ENCODE data around the gene MAPK13.

Gene MAPK13

DNA sequence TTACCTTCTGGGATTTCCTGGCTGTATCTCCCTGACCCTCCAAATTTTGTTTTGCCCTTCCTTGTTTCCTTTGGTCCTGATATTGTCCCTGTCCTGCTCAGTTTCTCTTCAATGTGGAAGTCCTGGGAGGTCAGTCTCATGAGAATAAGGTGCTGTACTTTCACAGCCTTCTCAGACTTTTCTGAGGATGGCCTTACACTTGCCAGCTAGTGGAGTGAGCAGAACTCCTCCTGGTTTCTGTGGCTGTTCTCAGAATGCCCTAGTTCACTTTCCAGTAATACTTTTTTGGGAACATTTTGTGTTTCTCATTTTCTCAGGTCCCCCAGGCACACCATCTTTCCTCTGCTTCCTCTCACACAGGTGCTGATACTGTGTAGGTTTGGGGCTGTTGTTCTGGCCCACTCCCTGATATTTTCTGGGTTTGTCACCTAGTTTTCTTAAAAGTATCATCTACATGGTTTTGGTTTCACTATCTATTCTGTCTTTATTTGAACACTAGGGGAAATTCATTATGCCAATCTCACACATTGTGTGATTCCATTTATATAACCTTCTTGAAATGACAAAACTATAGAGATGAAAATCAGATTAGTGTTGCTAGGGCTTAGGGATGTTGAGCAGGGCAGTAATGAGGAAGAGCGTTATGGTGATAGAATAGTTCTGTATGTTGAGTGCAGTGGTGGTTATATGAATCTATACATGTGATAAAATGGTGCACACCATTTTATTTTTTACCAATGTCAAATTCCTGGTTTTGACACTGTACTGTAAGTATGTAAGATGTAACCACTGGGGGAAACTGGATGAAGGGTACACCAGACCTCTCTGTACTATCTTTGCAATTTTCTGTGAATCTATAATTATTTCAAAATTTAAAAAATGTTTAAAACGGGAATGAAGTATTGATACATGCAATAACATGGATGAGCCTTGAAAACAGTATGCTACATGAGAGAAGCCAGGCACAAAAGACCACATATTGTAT, 39.0 kb downstream of the MAPK13 start:
- DNase-seq (ENCODE audit: low read depth): no peak
- no peak overlapping the region for H3K4me3 ChIP-seq (ENCODE audit: control insufficient read depth, low read depth, low read length)
- no peak for TF ChIP-seq CTCF (conservative IDR thresholded peaks at IDR 0.05; ENCODE audit: control insufficient read depth, insufficient read depth, low read depth, low read length)

GRCh38 chr6:36170704-36171103, 40.4 kb downstream of the MAPK13 start:
- H3K4me3 ChIP-seq (ENCODE audit: control insufficient read depth, low read depth, low read length): no peak overlapping the region
- DNase-seq (ENCODE audit: low read depth): no peak
- TF ChIP-seq CTCF (conservative IDR thresholded peaks at IDR 0.05; ENCODE audit: control insufficient read depth, insufficient read depth, low read depth, low read length): no peak

DNA sequence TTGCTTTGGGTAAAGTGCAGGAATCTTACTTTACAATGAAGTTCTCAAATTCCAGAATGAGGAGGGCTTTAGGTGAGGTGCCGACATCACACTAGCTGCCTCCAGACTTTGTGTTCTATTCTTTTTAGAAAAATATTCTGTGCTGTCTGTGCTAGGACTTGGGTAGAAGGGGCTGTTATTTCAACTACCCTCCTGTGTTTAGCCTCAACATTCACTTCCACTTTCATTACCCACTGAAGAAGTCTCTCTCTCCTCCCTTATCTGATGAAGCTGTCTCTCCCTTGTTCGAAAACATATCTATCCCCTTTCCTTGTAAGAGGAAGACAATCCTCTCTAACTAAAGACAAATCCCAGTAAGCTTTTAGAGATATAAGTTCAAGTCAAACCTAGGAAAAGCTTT, 41.3 kb downstream of the MAPK13 start:
- TF ChIP-seq CTCF (conservative IDR thresholded peaks at IDR 0.05; ENCODE audit: control insufficient read depth, insufficient read depth, low read depth, low read length): no peak
- no peak overlapping the region for H3K4me3 ChIP-seq (ENCODE audit: control insufficient read depth, low read depth, low read length)
- DNase-seq (ENCODE audit: low read depth): no peak

GRCh38 chr6:36177166-36177565, 46.9 kb downstream of the MAPK13 start:
- H3K4me3 ChIP-seq (ENCODE audit: control insufficient read depth, low read depth, low read length): no peak overlapping the region
- no peak for DNase-seq (ENCODE audit: low read depth)
- no peak for TF ChIP-seq CTCF (conservative IDR thresholded peaks at IDR 0.05; ENCODE audit: control insufficient read depth, insufficient read depth, low read depth, low read length)

GRCh38 chr6:36178544-36178943, 48.2 kb downstream of the MAPK13 start:
- no peak for TF ChIP-seq CTCF (conservative IDR thresholded peaks at IDR 0.05; ENCODE audit: control insufficient read depth, insufficient read depth, low read depth, low read length)
- no peak overlapping the region for H3K4me3 ChIP-seq (ENCODE audit: control insufficient read depth, low read depth, low read length)
- no peak for DNase-seq (ENCODE audit: low read depth)

DNA sequence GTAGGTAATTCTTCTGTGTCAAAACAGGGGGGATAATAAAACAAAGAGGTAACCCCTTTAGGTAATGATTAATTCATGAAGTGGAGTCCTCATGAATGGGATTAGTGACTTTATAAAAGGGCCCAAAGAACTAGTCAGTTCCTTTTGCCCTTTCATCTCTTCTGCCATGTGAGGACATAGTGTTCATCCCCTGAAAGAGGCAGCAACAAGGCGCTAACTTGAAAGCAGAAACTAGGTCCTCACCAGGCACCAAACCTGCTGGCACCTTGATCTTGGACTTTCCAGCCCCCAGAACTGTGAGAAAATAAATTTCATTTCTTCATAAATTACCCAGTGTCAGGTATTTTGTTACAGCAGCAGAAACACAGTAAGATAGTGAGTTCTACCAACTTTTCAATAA, 49.8 kb downstream of the MAPK13 start:
- TF ChIP-seq CTCF (conservative IDR thresholded peaks at IDR 0.05; ENCODE audit: control insufficient read depth, insufficient read depth, low read depth, low read length): no peak
- DNase-seq (ENCODE audit: low read depth): no peak
- no peak overlapping the region for H3K4me3 ChIP-seq (ENCODE audit: control insufficient read depth, low read depth, low read length)
